GM18511 (cell line): ENCODE measurements around the gene SLC46A3.
"Not testable (repeated sequence)": the region's sequence is repeated elsewhere in the genome, so short reads cannot be mapped to it uniquely, and the experiment has no call there.

Experiments
- ATAC-seq: cut with Tn5 transposase; IDR thresholded peaks from one replicate; pipeline ENCODE4 v1.9.1; 2021; ENCODE audit warnings: mild to moderate bottlenecking, moderate library complexity; ENCODE audit not compliant: unreplicated experiment

SLC46A3 gene

GRCh38 chr13:28718543-28719226, at the start of gene SLC46A3:
Gene SLC46A3 (minus strand): TSS chr13:28718970. CDS start chr13:28717998, 972 bp downstream.
- ATAC-seq: peak; percentile 99

- no peak for ATAC-seq
Measured at GRCh38 chr13:28763887-28764286, 45.1 kb upstream of the SLC46A3 start.

GRCh38 chr13:28761586-28761985, 42.8 kb upstream of the SLC46A3 start:
- no peak for ATAC-seq

- peak; percentile 30 for ATAC-seq
Measured at GRCh38 chr13:28755546-28755870, 36.7 kb upstream of the SLC46A3 start.

GRCh38 chr13:28754698-28755545, 36.2 kb upstream of the SLC46A3 start:
- ATAC-seq: peak; percentile 80

GRCh38 chr13:28753946-28754345, 35.2 kb upstream of the SLC46A3 start:
- ATAC-seq: no peak

- ATAC-seq: no peak
Measured at GRCh38 chr13:28753208-28753892, 34.6 kb upstream of the SLC46A3 start.

- ATAC-seq: no peak
Measured at GRCh38 chr13:28751175-28751960, 32.6 kb upstream of the SLC46A3 start.

GRCh38 chr13:28750187-28751045, 31.6 kb upstream of the SLC46A3 start:
- ATAC-seq: no peak

GRCh38 chr13:28747851-28748250, 29.1 kb upstream of the SLC46A3 start:
- no peak for ATAC-seq

- no peak for ATAC-seq
Measured at GRCh38 chr13:28746287-28746612, 27.5 kb upstream of the SLC46A3 start.

GRCh38 chr13:28744656-28745055, 25.9 kb upstream of the SLC46A3 start:
- no peak for ATAC-seq

- ATAC-seq: no peak
Measured at GRCh38 chr13:28744091-28744536, 25.3 kb upstream of the SLC46A3 start.

- ATAC-seq: no peak
Measured at GRCh38 chr13:28743499-28744083, 24.8 kb upstream of the SLC46A3 start.

- no peak for ATAC-seq
Measured at GRCh38 chr13:28743020-28743419, 24.2 kb upstream of the SLC46A3 start.

GRCh38 chr13:28742445-28742844, 23.7 kb upstream of the SLC46A3 start:
- ATAC-seq: not testable (repeated sequence)

GRCh38 chr13:28741084-28741491, 22.3 kb upstream of the SLC46A3 start:
- ATAC-seq: no peak

- ATAC-seq: no peak
Measured at GRCh38 chr13:28739376-28739775, 20.6 kb upstream of the SLC46A3 start.

- no peak for ATAC-seq
Measured at GRCh38 chr13:28735481-28736029, 16.8 kb upstream of the SLC46A3 start.
